GM12878 (cell line): ENCODE measurements around the gene YIF1A. TPM values are rescaled to one million over a fixed set of nuclear protein-coding genes. Genes with fewer than 3 reads are reported as not detected.

ENCODE experiments used
- ASH2L ChIP-seq: fragments of 300-600, 200-600 bp; sonication (generic); IDR thresholded peaks from 2 replicates; pipeline ENCODE4 v1.6.1; 2017; ENCODE audit warnings: low read depth, mild to moderate bottlenecking, borderline replicate concordance
- ATF3 ChIP-seq: IDR thresholded peaks from 2 replicates; pipeline ENCODE4 v1.6.1; 2011; ENCODE audit warnings: low read depth, mild to moderate bottlenecking, low read length, moderate library complexity, borderline replicate concordance; ENCODE audit errors: extremely low read depth
- CREM ChIP-seq: IDR thresholded peaks from 2 replicates; pipeline ENCODE4 v1.6.1; 2014; ENCODE audit warnings: antibody characterized with exemption, low read depth
- DPF2 ChIP-seq: fragments of 450-650 bp; IDR thresholded peaks from 2 replicates; pipeline ENCODE4 v1.6.1; 2017; ENCODE audit warnings: mild to moderate bottlenecking
- E2F4 ChIP-seq: IDR thresholded peaks from 2 replicates; pipeline ENCODE4 v1.6.1; 2012; ENCODE audit warnings: low read depth, low read length, improper control_type of control experiment
- E2F8 ChIP-seq: fragments of 450-650 bp; IDR thresholded peaks from 2 replicates; pipeline ENCODE4 v1.6.1; 2018; ENCODE audit warnings: mild to moderate bottlenecking, low read depth, moderate library complexity; ENCODE audit not compliant: partially characterized antibody
- IKZF2 ChIP-seq, 2 experiments: fragments of 450-650 bp; IDR thresholded peaks; 2 replicates each; pipeline ENCODE4 v1.6.1; 2017; ENCODE audit warnings: mild to moderate bottlenecking in 2 of 2, moderate library complexity in 2 of 2
- JUNB ChIP-seq: IDR thresholded peaks from 2 replicates; pipeline ENCODE4 v1.6.1; 2016; ENCODE audit warnings: antibody characterized with exemption, mild to moderate bottlenecking
- MEF2B ChIP-seq: fragments of 450-650 bp; IDR thresholded peaks from 2 replicates; pipeline ENCODE4 v1.6.1; 2018; ENCODE audit warnings: mild to moderate bottlenecking, moderate library complexity; ENCODE audit not compliant: partially characterized antibody, poor library complexity, severe bottlenecking
- NFYA ChIP-seq: IDR thresholded peaks from 2 replicates; pipeline ENCODE4 v1.6.1; 2011; ENCODE audit warnings: low read depth, mild to moderate bottlenecking, low read length, improper control_type of control experiment, borderline replicate concordance
- NFYB ChIP-seq: IDR thresholded peaks from 2 replicates; pipeline ENCODE4 v1.6.1; 2011; ENCODE audit warnings: low read depth, mild to moderate bottlenecking, low read length, improper control_type of control experiment, moderate library complexity; ENCODE audit not compliant: insufficient read depth
- PKNOX1 ChIP-seq: fragments of 450-650 bp; IDR thresholded peaks from 2 replicates; pipeline ENCODE4 v1.6.1; 2016; ENCODE audit warnings: mild to moderate bottlenecking
- RELA ChIP-seq: fragments of 450-650 bp; IDR thresholded peaks from 2 replicates; pipeline ENCODE4 v1.8.0; 2014; ENCODE audit warnings: borderline replicate concordance; ENCODE audit not compliant: partially characterized antibody
- RFX5 ChIP-seq: IDR thresholded peaks from 2 replicates; pipeline ENCODE4 v1.6.1; 2011; ENCODE audit warnings: low read depth, low read length, improper control_type of control experiment
- SREBF1 ChIP-seq: IDR thresholded peaks from 2 replicates; pipeline ENCODE4 v1.6.1; 2012; ENCODE audit warnings: mild to moderate bottlenecking, low read length
- SRF ChIP-seq, 2 experiments: IDR thresholded peaks; 2 replicates each; pipeline ENCODE4 v1.6.1; 2011; ENCODE audit warnings: low read depth in 2 of 2, low read length in 2 of 2, mild to moderate bottlenecking in 1 of 2, moderate library complexity in 1 of 2
- ZBED1 ChIP-seq: IDR thresholded peaks from 2 replicates; pipeline ENCODE4 v1.6.1; 2016; ENCODE audit warnings: borderline replicate concordance
- ZBTB40 ChIP-seq: fragments of 450-650 bp; IDR thresholded peaks from 2 replicates; pipeline ENCODE4 v1.6.1; 2016; ENCODE audit warnings: mild to moderate bottlenecking, moderate library complexity, borderline replicate concordance
- ZNF207 ChIP-seq: fragments of 450-650 bp; IDR thresholded peaks from 2 replicates; pipeline ENCODE4 v1.6.1; 2014; ENCODE audit warnings: antibody characterized with exemption, mild to moderate bottlenecking, borderline replicate concordance
- ZNF217 ChIP-seq: fragments of 450-650 bp; IDR thresholded peaks from 2 replicates; pipeline ENCODE4 v1.6.1; 2017; ENCODE audit warnings: antibody characterized with exemption, mild to moderate bottlenecking
- ZZZ3 ChIP-seq: IDR thresholded peaks from 2 replicates; pipeline ENCODE4 v1.6.1; 2011; ENCODE audit warnings: low read depth; ENCODE audit not compliant: control insufficient read depth, insufficient read length
- polyA plus RNA-seq, 11 experiments: library from polyadenylated mRNA; depleted of rRNA in 4 of 11; unstranded in 6 of 11; stranded (reverse) in 5 of 11; fragments of >200 nt; fragmentation: Nextera tagmentation in 4 of 11; fragmentation: Illumina TruSeq in 1 of 11; extraction: Ambion mirVana in 4 of 11; extraction: Trizol in 1 of 11; gene quantifications; 1 replicate in 1 of 11; 2 replicates in 10 of 11; pipeline versions ENCODE4 v1.2.1 to v1.2.3, GENCODE V29; 2011 to 2016; ENCODE audit warnings: inconsistent platforms in 2 of 11, missing spikeins in 2 of 11, low read depth in 1 of 11
- total RNA-seq, 4 experiments: library from RNA; depleted of rRNA in 3 of 4; stranded (reverse); fragments of >200 nt in 3 of 4; fragmentation: Illumina TruSeq in 1 of 4; extraction: Trizol in 1 of 4; gene quantifications; 2 replicates each; pipeline versions ENCODE4 v1.2.1 to v1.2.3, GENCODE V29; 2013 to 2021

Gene YIF1A
- total and polyA plus RNA-seq, 10 of the 15 experiments (the other 5 are each of a cell fraction or from before 2014, with no cell fraction given) = 6.6 to 128 (median 71.7) TPM

GRCh38 chr11:66311965-66312548, 23.1 kb upstream of the YIF1A start (continued):
- TF ChIP-seq NFYB = no peak
- TF ChIP-seq CREM = 0 out of 2 replicates have a peak, but pooled peaks have one; percentile 3
- peak; percentile 15 to 49; a peak in 1 of 4 replicates for TF ChIP-seq IKZF2 (IDR thresholded peaks at IDR 0.05)
- no peak for TF ChIP-seq ATF3
- peak; percentile 35 for TF ChIP-seq MEF2B
- TF ChIP-seq ZBTB40 = no peak
- no peak for TF ChIP-seq E2F8
- no peak for TF ChIP-seq ZZZ3
- no peak for TF ChIP-seq E2F4
- TF ChIP-seq DPF2 = 0 out of 2 replicates have a peak, but pooled peaks have one; percentile 23
- no peak; the same call in 1 of the 2 replicates for TF ChIP-seq PKNOX1
- TF ChIP-seq RELA = no peak
- TF ChIP-seq SREBF1 = no peak
- no peak for TF ChIP-seq JUNB
- TF ChIP-seq ZNF217 = no peak
- no peak for TF ChIP-seq ZBED1
- TF ChIP-seq ZNF207 = peak; percentile 94
- TF ChIP-seq SRF (IDR thresholded peaks at IDR 0.05; ENCODE audit: low read depth in 2 of 2, low read length in 2 of 2) = no peak
- TF ChIP-seq RFX5 = no peak
- no peak for TF ChIP-seq NFYA
- TF ChIP-seq ASH2L = no peak
